ENCODE results near the gene PHF19.

The PHF19 gene

DNA sequence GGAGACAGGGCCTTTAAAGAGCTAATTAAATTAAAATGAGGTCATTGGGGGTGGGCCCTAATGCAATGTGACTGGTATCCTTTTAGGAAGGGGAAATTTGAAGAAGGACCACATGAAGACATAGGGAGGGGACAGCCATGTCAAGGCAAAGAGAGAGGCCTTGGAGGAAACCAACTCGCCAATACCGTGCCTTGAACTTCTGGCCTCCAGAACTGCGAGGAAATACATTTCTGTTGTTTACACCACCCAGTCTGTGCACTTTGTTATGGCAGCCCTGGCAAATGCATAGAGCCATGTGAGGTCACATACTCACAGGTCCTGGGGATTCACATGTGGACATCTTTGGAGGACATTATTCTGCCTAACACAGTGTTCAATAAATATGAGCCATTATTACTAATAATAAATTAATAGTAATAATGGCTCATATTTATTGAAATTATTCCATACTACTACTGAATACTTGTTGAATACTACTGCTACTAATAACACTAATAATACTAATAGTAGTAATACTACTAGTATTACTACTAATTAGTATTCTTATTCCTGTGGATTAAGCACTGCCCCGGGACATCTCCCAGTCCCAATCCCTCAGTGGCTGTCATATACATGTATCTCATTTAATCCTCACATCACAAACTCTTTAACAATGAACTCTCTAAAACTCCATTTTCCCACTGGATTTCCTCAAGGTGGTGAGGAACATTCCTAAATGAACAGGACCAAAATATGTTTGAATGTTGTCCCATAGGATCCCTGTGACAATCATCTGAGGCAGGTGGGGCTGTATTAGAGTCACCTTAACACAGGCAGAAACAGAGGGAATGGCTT lies 41.2 kb upstream of the PHF19 start:
- ChIA-PET CTCF (no interaction called here), POLR2A (interaction anchor here (0.7 kb wide), 1 partner anchor 40 kb away, joined by 3 read pairs; the partner anchor contains the start of gene PHF19)
- TF ChIP-seq FOXM1 (IDR thresholded peaks at IDR 0.05; ENCODE audit: borderline replicate concordance) (no peak), CTBP1 (IDR thresholded peaks at IDR 0.05; ENCODE audit: borderline replicate concordance) (no peak)
- DNase-seq (ENCODE audit: extremely low spot score) = no peak

DNA sequence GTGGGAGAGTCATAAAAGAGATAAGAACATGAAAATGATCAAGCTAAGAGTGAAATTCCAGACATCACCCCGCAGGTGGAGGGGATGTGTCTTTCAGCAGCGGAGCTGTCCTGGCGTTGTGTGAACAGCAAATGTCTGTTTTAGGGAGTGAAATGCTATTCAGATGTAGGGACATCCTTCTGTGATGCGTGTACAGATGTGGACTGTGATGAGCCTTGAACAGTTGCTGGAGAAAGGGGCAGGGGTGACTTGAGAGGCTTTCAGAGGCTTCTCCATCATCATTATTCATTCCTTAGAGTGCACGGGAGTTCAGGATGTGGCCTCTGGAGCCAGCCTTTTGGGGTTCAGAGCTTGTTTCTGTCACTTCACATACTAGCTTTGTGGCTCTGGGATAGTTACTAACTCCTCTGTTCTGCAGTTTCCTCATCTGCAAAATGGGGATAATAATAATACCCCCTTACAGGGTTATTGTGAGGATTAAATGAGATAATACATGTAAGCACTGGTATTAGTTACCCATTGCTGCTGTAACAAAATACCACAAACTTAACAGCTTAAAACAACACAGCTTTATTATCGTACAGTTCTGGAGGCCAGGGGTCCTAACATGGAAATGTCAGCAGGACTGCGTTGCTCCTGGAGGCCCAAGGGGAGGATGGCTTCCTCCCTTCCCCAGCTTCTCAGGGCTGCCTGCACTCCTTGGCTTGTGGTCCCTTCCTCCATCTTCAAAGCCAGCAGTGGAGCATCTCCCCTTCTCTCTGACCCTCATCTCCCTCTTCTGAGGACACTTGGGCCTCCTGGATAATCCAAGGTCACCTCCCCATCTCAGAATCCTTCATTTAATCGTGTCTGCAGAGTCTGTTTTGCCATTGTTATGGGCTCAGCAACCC lies 40.2 kb upstream of the PHF19 start:
- no peak for DNase-seq (ENCODE audit: extremely low spot score)
- no peak for TF ChIP-seq FOXA1 (IDR thresholded peaks at IDR 0.05)
- no peak for TF ChIP-seq ELF4 (IDR thresholded peaks at IDR 0.05)
- TF ChIP-seq, protein P1, sequence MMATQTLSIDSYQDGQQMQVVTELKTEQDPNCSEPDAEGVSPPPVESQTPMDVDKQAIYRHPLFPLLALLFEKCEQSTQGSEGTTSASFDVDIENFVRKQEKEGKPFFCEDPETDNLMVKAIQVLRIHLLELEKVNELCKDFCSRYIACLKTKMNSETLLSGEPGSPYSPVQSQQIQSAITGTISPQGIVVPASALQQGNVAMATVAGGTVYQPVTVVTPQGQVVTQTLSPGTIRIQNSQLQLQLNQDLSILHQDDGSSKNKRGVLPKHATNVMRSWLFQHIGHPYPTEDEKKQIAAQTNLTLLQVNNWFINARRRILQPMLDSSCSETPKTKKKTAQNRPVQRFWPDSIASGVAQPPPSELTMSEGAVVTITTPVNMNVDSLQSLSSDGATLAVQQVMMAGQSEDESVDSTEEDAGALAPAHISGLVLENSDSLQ (IDR thresholded peaks at IDR 0.05) = no peak
- no peak for TF ChIP-seq BHLHE40 (IDR thresholded peaks at IDR 0.05; ENCODE audit: borderline replicate concordance)
- no peak for TF ChIP-seq NFRKB (IDR thresholded peaks at IDR 0.05)
- TF ChIP-seq ARNT (IDR thresholded peaks at IDR 0.05) = no peak
- no peak for TF ChIP-seq FOXM1 (IDR thresholded peaks at IDR 0.05; ENCODE audit: borderline replicate concordance)
- TF ChIP-seq FOXK2 (IDR thresholded peaks at IDR 0.05) = no peak
- no peak for TF ChIP-seq L3MBTL2 (conservative IDR thresholded peaks at IDR 0.05)
- no peak for TF ChIP-seq CTBP1 (IDR thresholded peaks at IDR 0.05; ENCODE audit: borderline replicate concordance)
- TF ChIP-seq TARDBP (IDR thresholded peaks at IDR 0.05) = no peak
- no peak for TF ChIP-seq SP1 (IDR thresholded peaks at IDR 0.05)
- no peak for TF ChIP-seq SUZ12 (IDR thresholded peaks at IDR 0.05)
- no peak for TF ChIP-seq LEF1 (IDR thresholded peaks at IDR 0.05; ENCODE audit: borderline replicate concordance)
- no peak for TF ChIP-seq ZNF384 (IDR thresholded peaks at IDR 0.05)
- TF ChIP-seq HDGF (IDR thresholded peaks at IDR 0.05; ENCODE audit: borderline replicate concordance) = no peak
- ChIA-PET POLR2A (interaction anchor here (0.7 kb wide), 1 partner anchor 40 kb away, joined by 3 read pairs; the partner anchor contains the start of gene PHF19), CTCF (interaction anchor here (1.0 kb wide), 1 partner anchor 8 kb away, joined by 3 read pairs; no protein-coding TSS in a partner anchor)

GRCh38 chr9:120916588-120916987 lies 39.6 kb upstream of the PHF19 start:
- ChIA-PET POLR2A (no interaction called here), CTCF (interaction anchor here (1.0 kb wide), 1 partner anchor 9 kb away, joined by 3 read pairs; no protein-coding TSS in a partner anchor)
- no peak for TF ChIP-seq FOXK2 (IDR thresholded peaks at IDR 0.05)
- TF ChIP-seq BHLHE40 (IDR thresholded peaks at IDR 0.05; ENCODE audit: borderline replicate concordance) = no peak
- no peak for TF ChIP-seq L3MBTL2 (conservative IDR thresholded peaks at IDR 0.05)
- no peak for TF ChIP-seq LEF1 (IDR thresholded peaks at IDR 0.05; ENCODE audit: borderline replicate concordance)
- TF ChIP-seq FOXA1 (IDR thresholded peaks at IDR 0.05) = no peak
- no peak for TF ChIP-seq TARDBP (IDR thresholded peaks at IDR 0.05)
- no peak for TF ChIP-seq ARNT (IDR thresholded peaks at IDR 0.05)
- no peak for TF ChIP-seq SUZ12 (IDR thresholded peaks at IDR 0.05)
- TF ChIP-seq FOXM1 (IDR thresholded peaks at IDR 0.05; ENCODE audit: borderline replicate concordance) = no peak
- TF ChIP-seq NFRKB (IDR thresholded peaks at IDR 0.05) = no peak
- TF ChIP-seq CTBP1 (IDR thresholded peaks at IDR 0.05; ENCODE audit: borderline replicate concordance) = no peak
- no peak for TF ChIP-seq ELF4 (IDR thresholded peaks at IDR 0.05)
- no peak for TF ChIP-seq HDGF (IDR thresholded peaks at IDR 0.05; ENCODE audit: borderline replicate concordance)
- TF ChIP-seq, protein P1 (IDR thresholded peaks at IDR 0.05) = no peak
- TF ChIP-seq ZNF384 (IDR thresholded peaks at IDR 0.05) = no peak
- DNase-seq (ENCODE audit: extremely low spot score) = no peak

DNA sequence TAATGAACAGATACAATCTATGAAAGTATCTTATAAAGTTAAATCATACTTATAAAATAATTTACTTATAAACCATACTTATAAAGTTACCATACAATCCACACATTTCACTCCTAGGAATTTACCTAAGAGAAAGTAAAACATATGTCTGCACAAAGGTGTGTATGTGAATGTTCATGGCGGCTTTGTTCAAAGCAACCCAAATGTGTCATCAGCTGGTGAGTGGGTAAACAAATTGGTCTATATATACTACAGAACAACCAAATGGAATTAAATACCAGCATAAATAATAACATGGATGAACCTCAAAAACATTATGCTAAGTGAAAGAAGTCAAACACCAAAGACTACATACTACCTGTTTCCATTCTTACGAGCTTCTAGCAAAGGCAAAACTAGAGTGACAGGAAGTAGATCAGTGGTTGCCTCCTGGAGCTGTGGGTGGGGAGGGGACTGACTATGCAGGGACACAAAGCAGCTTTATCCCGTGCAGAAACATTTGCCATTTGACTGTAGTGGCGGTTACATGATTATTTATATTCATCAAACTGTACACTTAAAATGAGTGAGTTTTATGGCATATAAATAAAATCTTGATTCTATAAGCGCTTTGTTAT lies 39.0 kb upstream of the PHF19 start:
- DNase-seq (ENCODE audit: extremely low spot score) = no peak
- CTCF ChIA-PET = no interaction called here
- POLR2A ChIA-PET = no interaction called here
- TF ChIP-seq FOXM1 (IDR thresholded peaks at IDR 0.05; ENCODE audit: borderline replicate concordance) = no peak

GRCh38 chr9:120914953-120915352 lies 38.0 kb upstream of the PHF19 start:
- TF ChIP-seq CTBP1 (IDR thresholded peaks at IDR 0.05; ENCODE audit: borderline replicate concordance) (no peak), ARNT (IDR thresholded peaks at IDR 0.05) (no peak)
- CTCF ChIA-PET = no interaction called here
- POLR2A ChIA-PET = no interaction called here
- DNase-seq (ENCODE audit: extremely low spot score) = no peak

DNA sequence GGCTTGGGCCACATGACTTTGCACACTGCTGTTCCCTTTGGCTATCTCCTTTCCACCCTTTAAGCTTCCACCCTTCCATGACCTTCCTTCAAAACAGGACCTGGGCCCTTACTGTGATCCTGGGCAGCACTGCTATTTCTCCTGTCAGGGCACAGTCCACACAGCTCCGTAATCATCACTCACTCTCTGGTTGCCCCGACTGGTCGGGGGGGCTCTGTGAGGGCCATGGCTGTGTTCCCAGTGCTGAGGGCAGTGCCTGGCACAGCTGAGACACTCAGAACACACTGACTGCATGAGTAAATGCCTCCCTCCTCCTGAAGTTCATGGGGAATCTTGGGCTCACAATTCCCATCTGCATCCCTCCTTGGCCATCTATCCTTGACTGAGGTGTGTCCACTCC lies 37.4 kb upstream of the PHF19 start:
- ChIA-PET CTCF (no interaction called here), POLR2A (no interaction called here)
- DNase-seq (ENCODE audit: extremely low spot score) = no peak
- TF ChIP-seq NFRKB (IDR thresholded peaks at IDR 0.05) (no peak), ZNF384 (IDR thresholded peaks at IDR 0.05) (no peak), SP1 (IDR thresholded peaks at IDR 0.05) (no peak), TARDBP (IDR thresholded peaks at IDR 0.05) (no peak), LEF1 (IDR thresholded peaks at IDR 0.05; ENCODE audit: borderline replicate concordance) (no peak), ELF4 (IDR thresholded peaks at IDR 0.05) (no peak), BHLHE40 (IDR thresholded peaks at IDR 0.05; ENCODE audit: borderline replicate concordance) (no peak), L3MBTL2 (conservative IDR thresholded peaks at IDR 0.05) (no peak)
- TF ChIP-seq, protein P1 (IDR thresholded peaks at IDR 0.05) = no peak

Data from HEK293T (cell line).